Measurements from ENCODE around the gene CARS2.
"Not testable (repeated sequence)": the region's sequence is repeated elsewhere in the genome, so short reads cannot be mapped to it uniquely, and the experiment has no call there.

CARS2 gene

DNA sequence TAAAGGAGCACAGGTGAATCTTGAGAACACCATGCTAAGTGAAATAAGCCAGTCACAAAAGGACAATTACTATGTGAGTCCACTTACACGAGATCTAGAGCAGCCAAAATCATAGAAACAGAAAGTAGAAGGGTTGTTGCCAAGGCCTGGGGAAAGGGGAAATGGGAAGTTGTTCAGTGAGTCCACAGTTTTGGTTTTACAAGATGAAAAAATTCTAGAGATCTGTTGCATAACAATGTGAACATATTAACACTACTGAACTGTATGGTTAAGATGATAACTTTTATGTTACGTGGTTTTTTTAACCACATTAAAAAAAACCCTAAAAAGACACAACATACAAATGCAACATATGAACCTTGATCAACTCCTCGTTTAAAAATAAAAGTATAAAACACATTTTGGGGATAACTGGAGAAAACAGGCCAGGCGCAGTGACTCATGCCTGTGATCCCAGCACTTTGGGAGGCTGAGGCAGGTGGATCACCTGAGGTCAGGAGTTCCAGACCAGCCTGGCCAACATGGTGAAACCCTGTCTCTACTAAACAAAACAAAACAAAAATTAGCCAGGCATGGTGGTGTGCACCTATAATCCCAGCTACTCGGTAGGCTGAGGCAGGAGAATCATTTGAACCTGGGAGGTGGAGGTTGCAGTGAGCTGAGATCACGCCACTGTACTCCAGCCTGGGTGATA lies 47.6 kb downstream of the CARS2 start:
- peak overlapping the region; percentile 6 for H3K27ac Mint-ChIP-seq
- peaks cover 28% of the 10 kb centered on the region for H3K36me3 Mint-ChIP-seq
- peaks cover 35% of the 10 kb centered on the region for H3K4me1 Mint-ChIP-seq (ENCODE audit: low read depth)
- H3K9me3 Mint-ChIP-seq (ENCODE audit: low read depth); H3K27me3 Mint-ChIP-seq: not testable (repeated sequence)
- H3K4me3 Mint-ChIP-seq, result peak overlapping the region; percentile 4

DNA sequence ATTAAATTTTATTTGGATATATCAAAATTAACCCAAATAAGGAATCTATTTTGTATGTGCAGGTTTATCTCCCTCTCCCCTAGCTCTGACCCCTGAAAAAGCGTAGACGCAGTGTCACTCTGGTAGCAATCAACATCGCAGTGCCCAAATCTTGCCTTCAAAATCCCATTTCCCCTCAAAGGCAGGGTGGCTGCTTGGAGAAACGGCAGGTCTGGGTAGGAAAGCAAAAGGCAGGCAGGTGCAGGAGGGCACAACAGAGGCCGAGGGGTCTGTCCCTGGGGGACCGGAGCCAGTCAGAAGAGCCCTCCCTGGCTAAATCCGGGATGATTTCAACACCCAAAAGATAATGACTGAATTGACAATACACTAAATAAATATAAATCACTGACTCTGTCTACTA lies 48.7 kb downstream of the CARS2 start:
- H3K36me3 Mint-ChIP-seq, result peaks cover 23% of the 10 kb centered on the region
- peaks cover 37% of the 10 kb centered on the region for H3K4me1 Mint-ChIP-seq (ENCODE audit: low read depth)
- no peak overlapping the region for H3K27ac Mint-ChIP-seq
- H3K27me3 Mint-ChIP-seq, result no peaks in the 10 kb centered on the region
- H3K9me3 Mint-ChIP-seq (ENCODE audit: low read depth), result no peaks in the 10 kb centered on the region
- H3K4me3 Mint-ChIP-seq, result no peak overlapping the region

- Mint-ChIP-seq H3K36me3 (peaks cover 5% of the 10 kb centered on the region), H3K27ac (no peak overlapping the region), H3K4me3 (no peak overlapping the region), H3K27me3 (no peaks in the 10 kb centered on the region), H3K4me1 (ENCODE audit: low read depth) (peaks cover 27% of the 10 kb centered on the region), H3K9me3 (ENCODE audit: low read depth) (no peaks in the 10 kb centered on the region)
These were observed 52.1 kb downstream of the CARS2 start for GRCh38 chr13:110653851-110654250.

GRCh38 chr13:110653271-110653670 lies 52.6 kb downstream of the CARS2 start:
- Mint-ChIP-seq H3K4me3 (no peak overlapping the region), H3K9me3 (ENCODE audit: low read depth) (no peaks in the 10 kb centered on the region), H3K27ac (no peak overlapping the region), H3K36me3 (peaks cover 5% of the 10 kb centered on the region), H3K4me1 (ENCODE audit: low read depth) (peaks cover 21% of the 10 kb centered on the region), H3K27me3 (no peaks in the 10 kb centered on the region)

DNA sequence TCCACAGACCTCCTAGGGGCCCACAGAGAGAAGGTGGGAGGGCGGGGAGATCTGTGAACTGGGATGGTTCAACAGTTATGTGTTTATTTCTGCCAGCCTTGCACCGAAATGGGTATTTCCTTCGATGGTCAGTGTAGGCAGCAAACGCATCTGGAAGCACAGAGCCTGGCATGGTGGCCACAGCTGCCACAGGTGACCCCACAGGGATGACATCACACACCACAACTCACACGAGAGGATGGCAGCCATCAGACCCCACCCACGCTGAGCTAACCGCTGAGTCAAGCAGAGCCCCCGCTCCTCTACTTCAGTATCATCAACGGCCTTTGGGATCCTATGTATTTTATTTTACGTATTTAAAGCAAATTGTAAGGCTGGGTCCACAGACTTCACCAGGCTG lies 53.2 kb downstream of the CARS2 start:
- no peak overlapping the region for H3K4me3 Mint-ChIP-seq
- H3K27me3 Mint-ChIP-seq, result no peaks in the 10 kb centered on the region
- peaks cover 16% of the 10 kb centered on the region for H3K4me1 Mint-ChIP-seq (ENCODE audit: low read depth)
- H3K36me3 Mint-ChIP-seq, result peaks cover 1% of the 10 kb centered on the region
- H3K9me3 Mint-ChIP-seq (ENCODE audit: low read depth), result no peaks in the 10 kb centered on the region
- no peak overlapping the region for H3K27ac Mint-ChIP-seq

- peaks cover 12% of the 10 kb centered on the region for H3K4me1 Mint-ChIP-seq (ENCODE audit: low read depth)
- H3K27ac Mint-ChIP-seq, result no peak overlapping the region
- no peaks in the 10 kb centered on the region for H3K27me3 Mint-ChIP-seq
- no peaks in the 10 kb centered on the region for H3K36me3 Mint-ChIP-seq
- no peaks in the 10 kb centered on the region for H3K9me3 Mint-ChIP-seq (ENCODE audit: low read depth)
- H3K4me3 Mint-ChIP-seq, result no peak overlapping the region
These were observed 53.6 kb downstream of the CARS2 start for GRCh38 chr13:110652231-110652730.

- Mint-ChIP-seq H3K27me3 (no peaks in the 10 kb centered on the region), H3K27ac (no peak overlapping the region), H3K4me3 (no peak overlapping the region), H3K9me3 (ENCODE audit: low read depth) (no peaks in the 10 kb centered on the region), H3K36me3 (no peaks in the 10 kb centered on the region), H3K4me1 (ENCODE audit: low read depth) (peaks cover 11% of the 10 kb centered on the region)
These were observed 54.1 kb downstream of the CARS2 start for GRCh38 chr13:110651726-110652230.

- no peak overlapping the region for H3K27ac Mint-ChIP-seq
- H3K4me3 Mint-ChIP-seq, result no peak overlapping the region
- H3K36me3 Mint-ChIP-seq, result no peaks in the 10 kb centered on the region
- H3K27me3 Mint-ChIP-seq, result no peaks in the 10 kb centered on the region
- peaks cover 8% of the 10 kb centered on the region for H3K4me1 Mint-ChIP-seq (ENCODE audit: low read depth)
- no peaks in the 10 kb centered on the region for H3K9me3 Mint-ChIP-seq (ENCODE audit: low read depth)
These were observed 54.6 kb downstream of the CARS2 start for GRCh38 chr13:110651271-110651670.

GRCh38 chr13:110650436-110650835 lies 55.5 kb downstream of the CARS2 start:
- no peaks in the 10 kb centered on the region for H3K36me3 Mint-ChIP-seq
- no peak overlapping the region for H3K4me3 Mint-ChIP-seq
- H3K27ac Mint-ChIP-seq, result no peak overlapping the region
- peaks cover 5% of the 10 kb centered on the region for H3K4me1 Mint-ChIP-seq (ENCODE audit: low read depth)
- H3K27me3 Mint-ChIP-seq, result no peaks in the 10 kb centered on the region
- H3K9me3 Mint-ChIP-seq (ENCODE audit: low read depth), result no peaks in the 10 kb centered on the region

- H3K4me3 Mint-ChIP-seq, result no peak overlapping the region
These were observed 56.4 kb downstream of the CARS2 start for GRCh38 chr13:110649551-110649950.

GRCh38 chr13:110648848-110649421 lies 57.0 kb downstream of the CARS2 start:
- H3K27me3 Mint-ChIP-seq, result no peaks in the 10 kb centered on the region
- H3K36me3 Mint-ChIP-seq, result no peaks in the 10 kb centered on the region
- H3K4me3 Mint-ChIP-seq, result no peak overlapping the region
- H3K9me3 Mint-ChIP-seq (ENCODE audit: low read depth), result no peaks in the 10 kb centered on the region
- no peak overlapping the region for H3K27ac Mint-ChIP-seq
- H3K4me1 Mint-ChIP-seq (ENCODE audit: low read depth), result peaks cover 5% of the 10 kb centered on the region

More at GRCh38 chr13:110649551-110649950, 56.4 kb downstream of the CARS2 start:
- Mint-ChIP-seq H3K27ac (no peak overlapping the region), H3K9me3 (ENCODE audit: low read depth) (no peaks in the 10 kb centered on the region), H3K4me1 (ENCODE audit: low read depth) (peaks cover 5% of the 10 kb centered on the region), H3K27me3 (no peaks in the 10 kb centered on the region), H3K36me3 (no peaks in the 10 kb centered on the region)

GRCh38 chr13:110648146-110648819 lies 57.6 kb downstream of the CARS2 start:
- no peaks in the 10 kb centered on the region for H3K27me3 Mint-ChIP-seq
- H3K27ac Mint-ChIP-seq, result no peak overlapping the region
- H3K4me1 Mint-ChIP-seq (ENCODE audit: low read depth), result peaks cover 3% of the 10 kb centered on the region
- no peaks in the 10 kb centered on the region for H3K9me3 Mint-ChIP-seq (ENCODE audit: low read depth)
- H3K4me3 Mint-ChIP-seq, result no peak overlapping the region
- H3K36me3 Mint-ChIP-seq, result no peaks in the 10 kb centered on the region

DNA sequence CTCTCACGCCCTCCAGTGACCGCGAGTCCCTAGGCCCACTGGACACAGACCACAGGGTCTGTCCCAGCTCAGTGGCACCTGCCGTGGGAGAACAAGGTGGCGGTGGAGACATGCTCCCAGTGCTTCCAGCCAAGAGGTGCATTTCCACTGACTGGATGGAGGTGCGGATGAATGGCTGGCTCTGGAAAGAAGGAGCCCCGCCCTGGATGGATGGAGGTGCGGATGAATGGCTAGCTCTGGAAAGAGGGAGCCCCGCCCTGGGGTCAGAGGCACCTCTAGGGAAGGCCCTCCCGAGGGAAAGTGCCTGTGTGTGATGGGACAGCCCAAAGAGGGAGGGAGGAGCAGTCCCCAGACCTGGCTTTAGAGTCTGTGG lies 58.6 kb downstream of the CARS2 start:
- Mint-ChIP-seq H3K9me3 (ENCODE audit: low read depth) (no peaks in the 10 kb centered on the region), H3K27me3 (no peaks in the 10 kb centered on the region), H3K36me3 (no peaks in the 10 kb centered on the region), H3K4me3 (no peak overlapping the region), H3K27ac (no peak overlapping the region), H3K4me1 (ENCODE audit: low read depth) (peaks cover 1% of the 10 kb centered on the region)

GRCh38 chr13:110646442-110647364 lies 59.2 kb downstream of the CARS2 start:
- H3K4me1 Mint-ChIP-seq (ENCODE audit: low read depth), result peaks cover 1% of the 10 kb centered on the region
- H3K4me3 Mint-ChIP-seq, result no peak overlapping the region
- H3K27ac Mint-ChIP-seq, result no peak overlapping the region
- H3K9me3 Mint-ChIP-seq (ENCODE audit: low read depth), result no peaks in the 10 kb centered on the region
- no peaks in the 10 kb centered on the region for H3K36me3 Mint-ChIP-seq
- H3K27me3 Mint-ChIP-seq, result no peaks in the 10 kb centered on the region

Data from activated naive CD8-positive, alpha-beta T cell (primary cell).